IMR-90 (cell line): ENCODE results near the gene ALDH2. TPM values are rescaled to one million over a fixed set of nuclear protein-coding genes. Genes with fewer than 3 reads are reported as not detected.

Experiments
- ATAC-seq: fragments of 200-7000 bp; cut with Tn5 transposase; 2 replicates; pipeline ENCODE4 v1.9.1; 2020; ENCODE audit warnings: low read depth, mild to moderate bottlenecking, moderate library complexity
- BruUV-seq: library from RNA; stranded (reverse); fragments of 400-500 nt; replicated peaks from 2 replicates; lab custom pipeline; 2021; lab: Mats Ljungman, UMichigan
- CTCF ChIA-PET: fragments of 300-600 bp; formaldehyde crosslinking; extraction: SDS; loops from one replicate; lab custom pipeline; 2021; ENCODE audit warnings: antibody characterized with exemption; lab: Yijun Ruan, JAX
- POLR2A ChIA-PET: fragments of 300-600 bp; sonication (Branson Sonifier 250); formaldehyde crosslinking; loops from one replicate; lab custom pipeline; 2022; ENCODE audit warnings: antibody characterized with exemption; ENCODE audit not compliant: unreplicated experiment; lab: Charles Lee
- DNase-seq: peaks from one replicate; pipeline ENCODE4 v3.0.0; 2013
- H2AFZ ChIP-seq: replicated peaks from 2 replicates; pipeline ENCODE3; 2013; ENCODE audit warnings: low read length, mild to moderate bottlenecking; ENCODE audit not compliant: poor library complexity
- H2AK5ac ChIP-seq: 2 replicates; pipeline ENCODE4 v1.6.1; 2013; ENCODE audit warnings: low read depth, low read length, inconsistent platforms
- H2AK9ac ChIP-seq: replicated peaks from 2 replicates; pipeline ENCODE3; 2013; ENCODE audit warnings: mild to moderate bottlenecking, low read depth, low read length, moderate library complexity; ENCODE audit not compliant: poor library complexity
- H2BK120ac ChIP-seq: 2 replicates; pipeline ENCODE4 v1.6.1; 2013; ENCODE audit warnings: low read depth, low read length, inconsistent platforms
- H2BK15ac ChIP-seq: 3 replicates; pipeline ENCODE4 v1.6.1; 2013; ENCODE audit warnings: low read depth, low read length, inconsistent platforms
- H2BK20ac ChIP-seq: 2 replicates; pipeline ENCODE4 v1.6.1; 2013; ENCODE audit warnings: low read depth, mild to moderate bottlenecking, inconsistent platforms, low read length, moderate library complexity
- H2BK5ac ChIP-seq: 2 replicates; pipeline ENCODE4 v1.6.1; 2013; ENCODE audit warnings: mild to moderate bottlenecking, low read depth, low read length, inconsistent platforms; ENCODE audit not compliant: poor library complexity, severe bottlenecking
- H3K14ac ChIP-seq: replicated peaks from 2 replicates; pipeline ENCODE4 v1.6.1; 2013; ENCODE audit warnings: low read depth, low read length, inconsistent platforms
- H3K18ac ChIP-seq: 2 replicates; pipeline ENCODE4 v1.6.1; 2013; ENCODE audit warnings: low read depth, low read length, control low read depth
- H3K23ac ChIP-seq: 2 replicates; pipeline ENCODE4 v1.6.1; 2013; ENCODE audit warnings: low read depth, low read length, inconsistent platforms
- H3K27ac ChIP-seq: 2 replicates; pipeline ENCODE4 v1.5.1; 2013; ENCODE audit warnings: mild to moderate bottlenecking, control low read depth, low read length; ENCODE audit not compliant: insufficient read depth
- H3K27me3 ChIP-seq: 2 replicates; pipeline ENCODE4 v1.6.1; 2013; ENCODE audit warnings: low read length; ENCODE audit not compliant: control insufficient read depth, insufficient read depth
- H3K36me3 ChIP-seq: 2 replicates; pipeline ENCODE4 v1.6.1; 2013; ENCODE audit warnings: low read length, mixed read lengths; ENCODE audit not compliant: control insufficient read depth, insufficient read depth
- H3K4ac ChIP-seq: 2 replicates; pipeline ENCODE4 v1.6.1; 2013; ENCODE audit warnings: low read depth, low read length, inconsistent platforms
- H3K4me1 ChIP-seq: 2 replicates; pipeline ENCODE4 v1.6.1; 2013; ENCODE audit warnings: low read length, mixed read lengths; ENCODE audit not compliant: control insufficient read depth, insufficient read depth
- H3K4me2 ChIP-seq: 2 replicates; pipeline ENCODE4 v1.6.1; 2013; ENCODE audit warnings: low read depth, mild to moderate bottlenecking, control low read depth, low read length, moderate library complexity
- H3K4me3 ChIP-seq: 2 replicates; pipeline ENCODE4 v1.5.1; 2013; ENCODE audit warnings: low read depth, mild to moderate bottlenecking, control low read depth, low read length, moderate library complexity; ENCODE audit not compliant: insufficient read depth
- H3K56ac ChIP-seq: 2 replicates; pipeline ENCODE4 v1.6.1; 2013; ENCODE audit warnings: low read length, inconsistent platforms; ENCODE audit not compliant: insufficient read depth; ENCODE audit errors: extremely low read depth
- H3K79me1 ChIP-seq, 2 experiments: 2 replicates each; pipeline ENCODE4 v1.6.1; 2013; ENCODE audit warnings: low read length in 2 of 2, inconsistent platforms in 1 of 2, low read depth in 1 of 2
- H3K9ac ChIP-seq: 2 replicates; pipeline ENCODE4 v1.6.1; 2013; ENCODE audit warnings: low read depth, low read length, control low read depth
- H3K9me1 ChIP-seq: 2 replicates; pipeline ENCODE4 v1.6.1; 2013; ENCODE audit warnings: low read length, inconsistent platforms; ENCODE audit not compliant: insufficient read depth
- H3K9me3 ChIP-seq: 2 replicates; pipeline ENCODE4 v1.6.1; 2013; ENCODE audit warnings: low read length; ENCODE audit not compliant: control insufficient read depth, insufficient read depth
- H4K20me1 ChIP-seq: 2 replicates; pipeline ENCODE4 v1.6.1; 2013; ENCODE audit warnings: low read length, inconsistent platforms; ENCODE audit not compliant: insufficient read depth
- H4K5ac ChIP-seq: 2 replicates; pipeline ENCODE4 v1.6.1; 2013; ENCODE audit warnings: mild to moderate bottlenecking, low read depth, low read length, control low read depth
- H4K8ac ChIP-seq, 2 experiments: 2 replicates each; pipeline ENCODE4 v1.6.1; 2013; ENCODE audit warnings: low read depth in 2 of 2, low read length in 2 of 2, control low read depth in 1 of 2, inconsistent platforms in 1 of 2
- H4K91ac ChIP-seq: 2 replicates; pipeline ENCODE4 v1.6.1; 2013; ENCODE audit warnings: low read depth, low read length, inconsistent platforms; ENCODE audit not compliant: insufficient read depth
- BHLHE40 ChIP-seq: fragments of 150-350 bp; IDR thresholded peaks from 2 replicates; pipeline ENCODE4 v1.6.1; 2016; ENCODE audit warnings: mild to moderate bottlenecking, low read depth, low read length
- CEBPB ChIP-seq: IDR thresholded peaks from 2 replicates; pipeline ENCODE4 v1.6.1; 2012; ENCODE audit warnings: low read depth, low read length, improper control_type of control experiment
- FOS ChIP-seq: fragments of 150-350 bp; IDR thresholded peaks from 2 replicates; pipeline ENCODE4 v1.6.1; 2016; ENCODE audit warnings: low read depth, low read length
- MXI1 ChIP-seq: IDR thresholded peaks from 2 replicates; pipeline ENCODE4 v1.6.1; 2012; ENCODE audit warnings: low read depth, mild to moderate bottlenecking, low read length, moderate library complexity, borderline replicate concordance
- NFE2L2 ChIP-seq: fragments of 150-350 bp; IDR thresholded peaks from 2 replicates; pipeline ENCODE4 v1.6.1; 2016; ENCODE audit warnings: low read depth, mild to moderate bottlenecking, low read length
- POLR2A ChIP-seq: IDR thresholded peaks from 2 replicates; pipeline ENCODE4 v1.6.1; 2012; ENCODE audit warnings: mild to moderate bottlenecking, low read depth, low read length
- RFX5 ChIP-seq: IDR thresholded peaks from 2 replicates; pipeline ENCODE4 v1.8.0; 2012; ENCODE audit warnings: low read depth, mild to moderate bottlenecking, low read length, moderate library complexity
- WGBS, 2 experiments: methylation state at CpG; one replicate each; pipeline versions ENCODE4 v1.1.5 to v1.1.7; 2013; ENCODE audit warnings: missing lambda C conversion rate in 2 of 2; ENCODE audit not compliant: insufficient read length in 1 of 2; ENCODE audit errors: extremely low coverage in 2 of 2; 5-methylcytosine and 5-hydroxymethylcytosine counted together
- dilution Hi-C: fragments of 300-500 bp; cut with HindIII; formaldehyde crosslinking; loops from one replicate; pipeline ENCODE4 v1.14.3; 2018; ENCODE audit warnings: low sequenced_read_pairs; ENCODE audit not compliant: unreplicated experiment
- in situ Hi-C: fragments of 300-500 bp; cut with MboI; formaldehyde crosslinking; loops from 3 replicates; pipeline ENCODE4 v1.14.3; 2019; ENCODE audit warnings: low sequenced_read_pairs, inconsistent platforms, mixed read lengths
- intact Hi-C: fragments of 100-400 bp; cut with micrococcal nuclease; formaldehyde crosslinking; loops from 2 replicates; pipeline ENCODE4 v1.10.0; 2022
- polyA plus RNA-seq, 3 experiments: library from polyadenylated mRNA; depleted of rRNA; stranded (reverse); fragments of >200 nt; gene quantifications; 2 replicates each; pipeline ENCODE4 v1.2.3, GENCODE V29; 2012; ENCODE audit warnings: low replicate concordance in 1 of 3
- total RNA-seq: library from RNA; depleted of rRNA; stranded (reverse); fragments of >200 nt; gene quantifications from 2 replicates; pipeline ENCODE4 v1.2.3, GENCODE V29; 2012

The ALDH2 gene
- total and polyA plus RNA-seq, 2 of the 4 experiments (the other 2 are of a cell fraction), result 16.0 to 41.2 TPM

DNA sequence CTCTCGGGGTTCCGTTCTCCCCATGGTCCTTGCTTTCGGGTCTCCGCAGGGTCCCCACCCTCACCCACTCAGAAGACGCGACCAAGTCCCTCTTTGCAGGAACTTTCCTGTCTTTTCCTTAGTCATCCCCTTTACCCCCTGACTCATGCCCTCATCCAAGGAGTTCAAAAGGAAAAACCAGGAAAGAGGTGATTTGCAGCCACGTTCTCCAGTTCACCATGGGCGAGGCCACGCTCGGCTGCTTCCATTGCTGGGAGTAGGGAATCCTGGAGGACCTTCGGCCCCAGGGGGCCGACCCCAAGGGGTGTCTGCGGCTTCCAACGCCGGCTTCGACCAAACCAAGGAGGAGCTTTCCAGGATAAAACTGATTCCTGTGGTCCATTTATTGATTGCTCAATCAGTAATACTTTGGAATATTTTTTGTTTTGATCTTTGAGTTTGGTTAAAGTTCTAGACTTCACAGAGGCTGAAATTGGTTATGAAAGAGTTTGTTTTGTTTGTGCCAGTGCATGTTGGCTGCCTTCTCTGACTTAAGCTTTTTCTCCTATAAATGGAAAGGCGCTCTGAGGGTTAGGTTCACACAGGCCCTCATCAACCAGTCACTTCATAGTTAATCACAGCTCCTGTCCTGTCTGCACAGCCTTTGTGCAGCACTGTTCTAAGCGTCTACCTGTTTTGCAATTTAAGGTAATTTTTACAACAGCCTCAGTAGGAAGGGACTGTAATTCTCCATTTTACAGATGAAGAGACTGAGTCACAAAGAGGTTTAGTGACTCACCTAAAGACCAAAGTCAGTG is 827 bp downstream of the ALDH2 start:
- TSS peak; percentile 29 for BruUV-seq
- no peaks in the 10 kb centered on the region for H3K27me3 ChIP-seq
- peak overlapping the region; percentile 71 for H3K9ac ChIP-seq

More for the DNA sequence above, 827 bp downstream of the ALDH2 start:
- peak overlapping the region; percentile 88 for H3K4me2 ChIP-seq
- peak overlapping the region; percentile 19 for H4K5ac ChIP-seq
- H2BK15ac ChIP-seq, result no peak overlapping the region
- POLR2A ChIA-PET, result interaction anchor here (0.6 kb wide), 1 partner anchor 540 kb away, joined by 3 read pairs; no protein-coding TSS in a partner anchor
- intact Hi-C loops (loop anchor here (5.0 kb wide), 1 partner anchor 45 kb away; no protein-coding TSS in a partner anchor), in situ Hi-C loops (no loop called here), dilution Hi-C loops (no loop called here)
- peaks cover 26% of the 10 kb centered on the region for H4K20me1 ChIP-seq
- no peaks in the 10 kb centered on the region for H3K9me3 ChIP-seq
- H3K79me1 ChIP-seq, result peaks cover 12 to 42% of the 10 kb centered on the region in 2 experiments; a peak in 3 of 4 replicates
- peak overlapping the region; percentile 74 for H3K4me3 ChIP-seq
- H2AK5ac ChIP-seq, result peak overlapping the region; percentile 31; the same call in 1 of the 2 replicates
- CTCF ChIA-PET, result interaction anchor here (0.7 kb wide), 1 partner anchor 21 kb away, joined by 3 read pairs; no protein-coding TSS in a partner anchor
- H2BK120ac ChIP-seq, result peak overlapping the region; percentile 29; the same call in 1 of the 2 replicates
- peak overlapping the region; percentile 50 for H4K91ac ChIP-seq
- no peak overlapping the region; the same call in 1 of the 2 replicates for H2BK20ac ChIP-seq
- H3K4ac ChIP-seq, result peak overlapping the region; percentile 62
- H3K27ac ChIP-seq, result peak overlapping the region; percentile 65
- H3K9me1 ChIP-seq, result peaks cover 10% of the 10 kb centered on the region
- peak overlapping the region; percentile 49 to 53; a peak in 2 of 4 replicates for H4K8ac ChIP-seq
- no peak overlapping the region; the same call in 1 of the 2 replicates for H3K56ac ChIP-seq
- ATAC-seq (peak; percentile 46), DNase-seq (peak; percentile 40)
- peaks cover 5% of the 10 kb centered on the region for H3K4me1 ChIP-seq
- peak overlapping the region; percentile 65; the same call in 1 of the 2 replicates for H3K18ac ChIP-seq
- WGBS, 2 experiments, result 0% methylated on average over 2 of the region's 18 CpGs; no CpG with 5 or more reads in 1 of the 2 experiments
- no peak for TF ChIP-seq BHLHE40
- no peak for TF ChIP-seq POLR2A
- TF ChIP-seq FOS, result 0 out of 2 replicates have a peak, but pooled peaks have one; percentile 8
- TF ChIP-seq CEBPB, result peak; percentile 79
- TF ChIP-seq MXI1, result peak; percentile 33; the same call in 1 of the 2 replicates
- peak; percentile 50; the same call in 1 of the 2 replicates for TF ChIP-seq NFE2L2
- no peak for TF ChIP-seq RFX5
- H2BK5ac ChIP-seq, result no peak overlapping the region
- H3K14ac ChIP-seq, result peak overlapping the region; percentile 41
- H3K23ac ChIP-seq, result peak overlapping the region; percentile 70
- H3K36me3 ChIP-seq, result peaks cover 3% of the 10 kb centered on the region; the same call in 1 of the 2 replicates
- peak overlapping the region; percentile 82 for H2AK9ac ChIP-seq
- H2AFZ ChIP-seq, result peak overlapping the region; percentile 96
